HG03103 (cell line): Measurements from ENCODE around the gene PAEP.

ENCODE experiments used
- ATAC-seq: cut with Tn5 transposase; IDR thresholded peaks from one replicate; pipeline ENCODE4 v1.9.1; 2021; ENCODE audit warnings: low read depth; ENCODE audit not compliant: unreplicated experiment

The PAEP gene

DNA sequence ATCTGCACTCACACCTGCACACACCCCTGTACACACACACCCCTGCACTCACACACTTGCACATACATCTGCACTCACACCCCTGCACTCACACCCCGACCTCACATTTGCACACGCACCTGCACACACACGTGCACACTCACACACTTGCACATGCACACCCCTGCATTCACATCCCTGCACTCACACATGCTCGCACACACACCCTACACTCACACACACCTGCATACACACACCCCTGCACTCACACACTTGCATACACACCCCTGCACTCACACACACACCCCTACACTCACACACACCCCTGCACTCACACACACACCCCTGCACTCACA lies 50.3 kb downstream of the PAEP start:
- no peak for ATAC-seq

DNA sequence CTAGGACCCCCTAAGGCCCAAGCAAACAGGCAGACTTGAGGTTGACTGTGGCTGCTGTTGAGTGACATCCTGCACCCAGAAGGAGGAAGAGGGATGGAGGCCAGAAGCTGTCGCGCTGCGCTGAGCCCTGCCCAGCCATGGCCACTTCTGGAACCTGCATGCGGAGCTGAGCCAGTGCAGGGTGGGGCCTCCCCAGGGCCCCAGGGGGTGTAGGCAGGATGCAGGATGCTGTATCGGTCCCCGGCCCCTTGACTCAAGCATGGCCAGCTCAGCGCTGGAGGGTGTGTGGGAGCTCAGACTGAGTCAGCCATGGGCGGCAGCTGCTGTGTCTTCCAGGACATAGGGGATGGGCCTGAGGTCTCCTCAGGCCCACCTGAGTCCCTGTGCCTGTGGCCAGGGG lies 50.9 kb downstream of the PAEP start:
- ATAC-seq: no peak

DNA sequence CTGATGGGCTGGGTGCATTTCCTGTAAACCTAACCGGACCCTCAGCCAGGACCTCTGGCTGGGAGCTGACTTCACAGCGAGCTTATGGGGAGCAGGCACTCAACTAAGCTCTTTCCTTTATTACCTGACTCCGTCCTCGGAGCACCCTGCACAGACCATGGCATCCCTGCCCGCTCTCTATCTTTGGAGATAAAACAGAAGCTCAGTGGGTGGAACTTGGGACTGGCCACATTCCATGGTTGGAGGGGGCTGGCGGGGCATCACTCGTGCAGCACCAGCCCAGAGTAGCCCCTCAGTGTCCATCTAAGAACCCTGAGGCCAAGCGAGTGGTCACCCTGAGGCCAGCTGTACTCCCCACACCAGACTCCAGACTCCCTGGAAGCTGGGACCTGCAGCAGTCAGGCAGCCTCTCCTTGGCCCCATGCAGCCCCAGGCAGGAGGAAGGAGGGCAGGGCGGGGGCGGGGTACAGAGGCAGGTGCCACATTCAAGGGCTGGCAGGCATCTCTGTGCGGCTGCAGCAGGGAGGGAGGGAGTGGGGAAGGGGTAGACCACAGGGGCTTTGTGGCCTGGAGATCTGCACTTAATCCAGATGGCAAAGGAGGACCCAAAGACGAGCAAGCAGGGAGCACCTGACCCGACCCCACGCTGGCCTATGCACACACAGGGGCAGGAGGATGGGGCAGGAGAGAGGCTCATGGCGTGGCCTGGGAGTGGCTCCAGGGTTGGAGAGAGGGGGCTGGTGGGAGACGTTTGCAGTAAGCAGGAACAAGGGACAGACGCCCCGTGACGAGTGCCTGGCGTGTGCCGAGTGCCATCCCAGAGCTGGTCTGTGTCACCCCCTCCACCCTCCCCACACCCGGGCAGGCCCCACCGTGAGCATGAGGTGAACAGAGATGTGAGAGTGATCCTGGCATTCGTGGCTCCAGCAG lies 51.7 kb downstream of the PAEP start:
- no peak for ATAC-seq

DNA sequence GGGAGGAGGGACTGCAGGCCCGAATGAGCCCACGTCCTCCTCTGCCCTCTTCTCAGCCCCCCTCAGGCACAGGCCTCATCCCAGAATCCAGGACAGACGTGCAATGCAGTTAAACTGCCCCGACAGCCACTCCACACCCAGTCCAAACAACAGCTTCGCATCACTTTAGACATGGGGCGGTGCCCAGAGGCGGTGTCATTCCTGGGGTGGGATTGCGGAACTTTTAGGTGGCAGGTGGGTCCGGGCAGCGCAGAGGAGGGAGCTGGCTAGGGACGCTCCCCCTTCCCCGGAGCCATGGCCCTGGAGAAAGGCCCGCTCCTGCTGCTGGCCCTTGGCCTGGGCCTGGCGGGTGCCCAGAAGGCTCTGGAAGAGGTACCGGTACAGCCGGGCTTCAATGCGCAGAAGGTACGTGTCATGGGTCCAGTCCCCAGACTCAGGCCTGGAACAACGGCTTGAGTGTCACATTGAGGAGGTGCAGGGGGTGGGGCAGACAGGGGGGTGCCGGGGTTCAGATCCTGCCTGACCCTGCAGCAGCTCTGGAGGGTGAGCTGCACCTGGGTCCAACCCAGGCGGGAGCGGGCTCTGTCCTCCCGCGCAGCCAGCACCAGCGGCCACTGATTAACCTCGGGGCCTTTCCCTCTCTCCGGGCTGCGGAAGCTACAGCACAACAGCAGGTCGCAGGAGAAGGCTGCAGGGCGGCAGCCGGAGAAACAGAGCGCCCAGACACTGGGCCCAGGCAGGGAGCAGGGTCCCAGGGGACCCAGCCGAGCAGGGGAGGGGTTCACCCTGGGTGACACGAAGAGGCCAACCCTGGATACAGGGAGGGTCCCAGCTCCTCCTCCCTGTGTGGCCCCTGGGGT lies 52.6 kb downstream of the PAEP start:
- ATAC-seq: no peak

DNA sequence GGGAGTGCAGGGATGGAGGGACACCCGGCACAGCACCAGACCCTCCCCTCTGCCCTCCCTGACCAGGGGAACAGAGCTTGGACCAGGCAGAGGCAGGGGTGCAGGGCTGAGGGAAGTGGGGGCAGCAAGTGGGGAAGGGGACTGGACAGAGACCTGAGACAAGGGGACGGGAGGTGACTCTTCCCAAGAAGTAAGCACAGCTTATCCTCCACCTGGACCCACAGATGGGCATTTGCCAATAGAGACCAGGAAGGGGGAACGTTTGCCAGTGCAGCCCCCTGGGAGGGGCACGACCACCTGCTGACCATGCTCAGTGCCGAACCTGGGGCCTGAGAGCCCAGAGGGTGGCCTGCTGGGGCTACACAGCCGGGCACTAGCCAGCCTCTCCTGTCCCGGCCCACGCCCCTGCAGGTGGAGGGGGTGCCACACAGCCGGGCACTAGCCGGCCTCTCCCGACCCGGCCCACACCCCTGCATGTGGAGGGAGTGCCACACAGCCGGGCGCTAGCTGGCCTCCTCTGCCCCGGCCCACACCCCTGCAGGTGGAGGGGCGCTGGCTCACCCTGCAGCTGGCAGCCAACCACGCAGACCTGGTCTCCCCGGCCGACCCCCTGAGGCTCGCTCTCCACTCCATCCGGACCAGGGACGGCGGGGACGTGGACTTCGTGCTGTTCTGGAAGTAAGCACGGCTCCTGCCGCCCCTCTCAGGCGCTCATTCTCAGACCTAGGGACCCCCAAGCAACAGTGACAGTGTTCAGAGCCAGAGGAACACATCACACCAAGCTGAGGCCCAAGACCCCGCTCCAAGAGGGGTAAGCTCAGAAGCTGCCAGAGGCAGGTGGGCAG lies 53.5 kb downstream of the PAEP start:
- no peak for ATAC-seq

DNA sequence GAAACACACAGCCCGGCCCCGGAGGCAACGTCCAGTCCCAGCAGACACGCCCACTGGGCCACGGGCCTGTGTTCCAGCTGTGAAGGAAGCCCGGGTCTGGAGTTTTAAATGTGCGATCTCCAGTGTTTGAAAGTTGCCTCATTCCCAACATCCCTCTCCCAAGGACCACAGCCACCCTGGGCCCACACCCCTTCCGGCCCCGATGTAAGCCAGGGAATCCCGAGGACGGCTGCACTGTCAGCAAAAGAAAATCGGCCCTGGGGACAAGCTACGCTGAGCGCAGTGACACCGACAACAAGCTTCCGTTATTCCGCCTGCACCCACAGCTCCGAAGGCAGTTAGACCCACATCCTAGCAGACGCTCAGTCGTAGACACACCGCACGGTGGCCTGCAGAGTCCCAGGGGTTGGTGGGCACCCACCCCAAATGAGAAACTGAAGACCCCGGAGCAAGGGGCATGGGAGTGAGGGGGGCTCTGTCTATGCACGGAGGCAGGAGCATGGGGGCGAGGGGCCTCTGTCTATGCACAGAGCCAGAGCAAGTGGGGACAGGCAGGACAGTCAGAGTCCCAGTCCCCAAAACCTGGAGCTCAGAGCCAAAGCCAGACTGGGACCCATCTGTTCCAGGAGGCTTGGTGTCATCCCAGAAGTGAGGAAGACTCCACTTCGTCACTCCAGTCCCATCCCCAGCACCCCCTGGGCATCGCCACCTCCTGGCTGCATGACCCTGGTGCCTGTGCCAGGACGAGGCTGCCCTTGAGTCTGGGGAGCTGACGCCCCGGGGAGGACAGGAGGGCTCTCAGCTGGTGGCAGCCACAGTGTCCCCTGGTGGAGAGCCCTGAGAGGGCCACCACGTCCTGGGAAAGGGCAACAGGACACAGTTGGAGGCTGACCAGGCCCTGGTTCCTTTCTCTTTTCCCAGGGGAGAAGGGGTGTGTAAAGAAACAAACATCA lies 54.4 kb downstream of the PAEP start:
- ATAC-seq: no peak
